ENCODE results near the gene PIGU.

- TF ChIP-seq CTCF (IDR thresholded peaks at IDR 0.05; ENCODE audit: low read depth, low read length, missing input control) (no peak), MAX (IDR thresholded peaks at IDR 0.05) (no peak), YY1 (IDR thresholded peaks at IDR 0.05) (no peak), ATF3 (IDR thresholded peaks at IDR 0.05) (no peak), TAF1 (conservative IDR thresholded peaks at IDR 0.05) (no peak), FOXA2 (IDR thresholded peaks at IDR 0.05) (no peak), SP1 (IDR thresholded peaks at IDR 0.05) (no peak), REST (IDR thresholded peaks at IDR 0.05) (no peak), GABPA (IDR thresholded peaks at IDR 0.05 in 1 of 2, conservative IDR thresholded peaks at IDR 0.05 in 1 of 2) (no peak), EGR1 (IDR thresholded peaks at IDR 0.05; ENCODE audit: low read depth in 2 of 2) (no peak), JUND (IDR thresholded peaks at IDR 0.05) (no peak)
Measured at GRCh38 chr20:34644951-34645350, 31.9 kb downstream of the PIGU start.
